ENCODE data around the gene SVIL. TPM values are rescaled to one million over a fixed set of nuclear protein-coding genes. Genes with fewer than 3 reads are reported as not detected.
"Not testable (repeated sequence)": the region's sequence is repeated elsewhere in the genome, so short reads cannot be mapped to it uniquely, and the experiment has no call there.

Gene SVIL
- total RNA-seq, 1 donor: 12.4 TPM

GRCh38 chr10:29583674-29584073, 51.1 kb downstream of the SVIL start:
- no peak for DNase-seq (ENCODE audit: low read depth in 2 of 3, low spot score in 2 of 3)

DNA sequence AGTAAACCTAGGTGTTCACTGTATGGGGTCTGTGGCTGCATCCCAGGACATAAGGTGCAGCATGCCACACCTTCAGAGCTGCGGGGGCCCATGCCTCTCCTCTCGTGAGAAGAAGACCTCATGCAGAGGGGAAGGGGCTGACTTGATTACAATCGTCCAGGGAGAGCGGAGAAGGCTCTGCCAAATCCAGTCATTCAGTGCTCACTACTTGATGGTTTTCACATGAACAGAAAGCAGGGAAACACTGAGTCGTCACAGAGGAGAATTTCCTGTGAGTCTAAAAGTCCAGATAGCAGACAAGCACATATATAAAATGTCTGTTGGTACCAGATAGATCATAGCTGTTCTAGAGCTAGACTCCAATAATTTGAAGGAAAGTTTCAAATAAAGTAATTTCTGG, 52.0 kb downstream of the SVIL start:
- DNase-seq (ENCODE audit: low read depth in 2 of 3, low spot score in 2 of 3): peak in 1 of 3 donors; percentile 6

DNA sequence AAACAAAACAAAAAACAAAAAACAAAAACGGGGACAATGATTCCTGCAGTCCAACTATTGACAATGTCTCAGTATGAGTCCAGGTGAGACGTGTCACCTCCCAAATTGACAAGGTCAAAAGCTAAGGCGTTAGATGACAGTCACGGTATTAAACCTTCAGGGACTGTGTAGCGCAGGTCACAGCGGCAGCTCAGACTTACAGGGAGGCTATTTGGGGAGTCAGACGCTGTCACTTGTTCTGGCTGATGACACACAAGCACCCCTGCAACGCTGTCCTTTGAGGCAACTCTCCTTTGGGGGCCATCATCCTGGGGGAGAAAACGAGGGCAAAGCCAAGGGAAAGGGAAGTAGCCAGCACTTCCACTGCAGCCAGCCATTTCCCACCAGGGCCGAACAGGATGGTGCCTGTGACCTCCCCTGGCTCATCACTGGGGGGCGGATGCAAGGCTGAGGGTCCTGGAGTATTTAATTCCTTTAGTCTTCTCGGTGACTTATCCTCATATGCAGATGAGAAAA, 55.3 kb downstream of the SVIL start:
- DNase-seq (ENCODE audit: low read depth in 2 of 3, low spot score in 2 of 3): no peak

DNA sequence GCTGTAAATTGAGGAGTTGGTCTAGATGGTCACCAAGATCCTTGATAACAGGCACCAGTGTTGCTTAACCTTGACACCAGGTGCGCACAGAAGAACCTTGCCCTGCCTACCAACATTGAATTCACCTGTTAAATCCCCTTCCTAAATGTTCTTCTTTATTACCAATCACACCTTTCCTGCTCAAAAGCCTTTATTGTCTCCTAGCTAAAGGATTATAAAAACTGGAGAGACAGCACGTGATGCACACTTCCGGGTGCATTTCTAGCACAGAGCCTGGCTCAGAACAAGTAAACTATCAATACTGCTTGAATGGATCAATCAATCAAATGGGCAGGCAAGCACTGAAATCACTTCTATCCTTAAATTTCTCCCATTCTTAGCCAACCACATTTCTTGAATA, 56.3 kb downstream of the SVIL start:
- DNase-seq (ENCODE audit: low read depth in 2 of 3, low spot score in 2 of 3): no peak

DNA sequence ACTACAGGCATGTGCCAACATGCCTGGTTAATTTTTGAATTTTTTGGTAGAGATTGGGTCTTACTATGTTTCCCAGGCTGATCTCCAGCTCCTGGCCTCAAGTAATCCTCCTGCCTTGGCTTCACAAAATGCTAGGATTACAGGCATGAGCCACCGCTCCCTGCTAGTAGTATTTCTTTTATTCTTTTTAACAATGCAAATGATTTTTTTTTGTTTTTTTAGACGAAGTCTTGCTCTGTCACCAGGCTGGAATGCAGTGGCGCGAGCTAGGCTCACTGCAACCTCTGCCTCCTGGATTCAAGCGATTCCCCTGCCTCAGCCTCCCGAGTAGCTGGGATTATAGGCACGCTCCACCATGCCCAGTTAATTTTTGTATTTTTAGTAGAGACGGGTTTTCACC, 58.1 kb downstream of the SVIL start:
- no peak for DNase-seq (ENCODE audit: low read depth in 2 of 3, low spot score in 2 of 3)

DNA sequence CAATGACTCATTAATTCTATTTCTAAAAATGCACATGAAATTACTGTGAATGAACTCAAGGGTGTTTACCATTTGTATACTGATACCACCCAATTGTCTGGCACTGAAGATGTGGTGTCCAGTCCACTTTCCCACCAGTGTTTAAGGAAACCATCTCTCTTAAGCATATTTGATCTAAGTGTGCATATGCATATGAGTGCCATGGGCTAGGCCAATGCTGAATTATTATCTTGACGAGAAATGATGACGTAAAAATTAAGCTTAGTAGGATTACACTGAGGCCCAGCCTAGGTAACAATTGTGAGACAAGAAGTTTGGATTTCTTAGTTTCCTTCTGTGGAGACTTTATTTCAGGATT, 59.7 kb downstream of the SVIL start:
- DNase-seq (ENCODE audit: low read depth in 2 of 3, low spot score in 2 of 3): no peak

- DNase-seq (ENCODE audit: low read depth in 2 of 3, low spot score in 2 of 3): not testable (repeated sequence)
Observed at GRCh38 chr10:29574212-29575097, 60.3 kb downstream of the SVIL start.

DNA sequence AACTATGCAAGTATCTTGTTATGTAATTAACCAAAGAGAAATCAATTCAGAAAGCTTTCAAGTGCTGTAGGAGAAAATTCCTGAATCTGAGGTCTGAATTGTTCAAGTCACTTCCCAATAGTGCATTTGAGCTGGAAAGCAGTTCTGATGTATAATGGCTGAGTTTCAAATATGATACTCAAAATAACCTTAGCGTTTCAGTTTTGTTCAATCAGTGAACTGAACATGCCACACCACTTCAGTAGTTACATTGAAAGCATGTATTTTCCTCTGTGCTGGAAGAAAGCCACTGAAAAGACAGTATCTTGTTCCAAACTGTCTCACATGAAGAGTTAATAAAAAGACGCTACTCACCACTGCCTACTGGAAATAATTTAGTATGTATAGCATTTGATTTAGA, 64.5 kb downstream of the SVIL start:
- DNase-seq (ENCODE audit: low read depth in 2 of 3, low spot score in 2 of 3): not testable (repeated sequence)

GRCh38 chr10:29569795-29570194, 65.0 kb downstream of the SVIL start:
- DNase-seq (ENCODE audit: low read depth in 2 of 3, low spot score in 2 of 3): no peak

DNA sequence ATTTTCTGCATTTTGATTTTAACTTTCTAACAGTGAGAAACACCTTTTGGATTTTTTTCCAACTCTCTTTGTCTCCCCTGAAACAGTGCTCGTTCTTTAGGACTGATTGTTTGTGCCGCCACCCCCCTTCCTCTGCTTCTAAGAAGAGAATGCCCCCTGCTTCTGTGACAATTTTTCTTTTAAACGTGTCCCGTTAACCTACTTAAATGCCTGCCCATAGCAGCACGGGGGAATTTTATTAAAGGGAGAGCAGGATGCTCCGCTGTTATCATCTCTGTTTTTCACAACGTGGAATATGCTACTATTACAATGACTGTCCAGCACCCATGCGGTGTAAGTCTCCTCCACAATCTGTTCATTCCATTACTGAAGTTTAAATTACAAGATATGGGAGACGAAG, 67.8 kb downstream of the SVIL start:
- no peak for DNase-seq (ENCODE audit: low read depth in 2 of 3, low spot score in 2 of 3)

DNA sequence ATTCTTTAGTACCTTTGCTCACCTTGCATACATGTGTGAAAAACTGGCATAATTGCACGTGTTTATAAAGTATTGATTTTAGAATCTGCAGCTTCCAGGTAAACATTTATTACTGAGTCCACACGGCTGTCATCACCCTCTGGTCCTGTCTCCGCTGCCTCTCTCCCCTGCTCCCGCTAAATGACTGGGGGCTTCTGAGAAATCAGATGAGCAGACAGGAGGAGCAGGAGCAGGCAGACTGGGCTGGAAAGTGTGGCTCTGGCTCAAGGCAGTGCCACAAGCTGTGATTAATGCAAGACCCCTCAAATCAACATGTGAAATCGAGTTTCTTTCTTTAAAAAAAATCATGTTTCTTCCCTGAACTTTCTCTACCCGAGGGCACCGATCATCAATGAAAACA, 68.6 kb downstream of the SVIL start:
- DNase-seq (ENCODE audit: low read depth in 2 of 3, low spot score in 2 of 3): not testable (repeated sequence)

DNA sequence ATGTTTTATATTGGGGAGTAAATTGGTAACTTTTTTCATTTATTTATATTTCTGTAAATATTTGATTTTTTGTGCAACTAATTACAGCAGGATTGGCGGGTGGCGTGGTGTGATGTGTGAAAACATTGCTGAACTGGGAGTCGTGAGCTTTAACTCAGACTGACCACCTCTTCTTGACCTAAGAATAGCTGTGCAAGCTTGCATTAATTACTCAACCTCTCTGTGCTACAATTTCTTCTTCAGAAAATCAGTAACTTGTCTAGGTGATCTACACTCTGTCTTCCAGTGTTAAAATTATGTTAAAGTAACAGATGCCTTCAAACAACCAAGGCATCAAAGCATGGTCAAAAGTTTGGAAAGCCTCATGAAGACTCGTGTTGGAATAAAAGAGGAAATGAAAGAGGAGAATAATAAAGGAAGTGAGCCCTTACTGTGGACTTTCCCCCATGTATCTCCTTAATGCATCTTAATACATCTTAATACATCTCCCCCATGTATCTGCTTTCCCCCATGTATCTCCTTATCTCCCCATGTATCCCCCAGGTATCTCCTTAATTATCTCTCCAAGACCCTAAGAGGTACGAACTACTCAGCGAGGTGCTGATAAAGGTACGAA, 71.2 kb downstream of the SVIL start:
- DNase-seq (ENCODE audit: low read depth in 2 of 3, low spot score in 2 of 3): no peak

- not testable (repeated sequence) for DNase-seq (ENCODE audit: low read depth in 2 of 3, low spot score in 2 of 3)
Observed at GRCh38 chr10:29563006-29563405, 71.8 kb downstream of the SVIL start.

- DNase-seq (ENCODE audit: low read depth in 2 of 3, low spot score in 2 of 3): no peak
Observed at GRCh38 chr10:29559996-29560395, 74.8 kb downstream of the SVIL start.

DNA sequence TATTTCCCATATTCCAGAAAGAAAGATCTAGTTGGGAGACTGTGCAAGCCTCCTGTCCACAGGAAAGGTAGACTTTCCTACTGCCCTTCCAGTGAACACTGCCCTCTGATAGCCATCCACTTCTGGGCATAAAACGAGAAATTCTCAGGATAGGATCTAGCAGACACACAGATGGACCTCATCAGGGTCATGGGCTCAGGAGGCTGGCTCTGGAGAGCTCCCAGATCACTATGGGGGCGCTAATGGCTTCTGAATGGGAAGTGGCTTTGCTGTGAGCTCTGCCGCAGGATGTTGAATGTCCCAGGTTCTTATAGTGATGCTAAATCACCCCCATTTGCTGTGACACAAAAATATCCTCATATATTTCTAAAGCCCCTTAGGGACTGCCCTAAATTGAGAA, 77.1 kb downstream of the SVIL start:
- no peak for DNase-seq (ENCODE audit: low read depth in 2 of 3, low spot score in 2 of 3)

DNA sequence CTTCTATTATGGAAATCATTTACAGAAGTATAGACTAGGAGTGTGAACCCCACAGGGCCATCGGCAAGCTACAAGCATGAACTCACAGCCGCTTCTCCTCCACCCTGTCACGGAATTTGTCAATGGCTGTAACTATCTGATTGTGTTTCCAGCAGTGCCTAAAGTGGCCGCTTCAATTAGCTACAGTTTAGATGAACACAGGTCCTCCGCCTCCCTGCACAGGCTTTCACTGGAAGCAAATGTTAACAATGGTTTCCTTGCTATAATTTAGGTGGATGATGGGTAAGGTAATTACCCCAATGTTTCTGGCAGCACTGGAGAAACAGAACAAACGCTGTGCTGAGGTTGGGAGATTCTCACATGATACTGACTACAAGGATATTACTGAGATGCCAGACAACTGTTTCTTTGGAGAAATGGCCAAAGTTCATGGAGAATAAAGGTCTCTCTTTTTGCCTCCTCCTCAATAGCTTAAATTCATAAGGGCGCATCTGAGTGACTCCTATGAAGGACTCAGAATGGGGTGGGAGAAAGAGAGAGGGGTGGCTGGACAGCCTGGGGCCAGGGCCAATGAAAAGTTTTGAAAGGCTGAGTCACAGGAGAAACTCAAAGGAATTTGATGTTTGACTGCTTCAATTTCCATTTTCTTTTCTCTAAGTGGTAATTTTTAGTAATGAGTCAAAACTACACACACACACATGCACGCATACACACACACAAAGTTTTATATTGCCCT, 78.9 kb downstream of the SVIL start:
- no peak for DNase-seq (ENCODE audit: low read depth in 2 of 3, low spot score in 2 of 3)

DNA sequence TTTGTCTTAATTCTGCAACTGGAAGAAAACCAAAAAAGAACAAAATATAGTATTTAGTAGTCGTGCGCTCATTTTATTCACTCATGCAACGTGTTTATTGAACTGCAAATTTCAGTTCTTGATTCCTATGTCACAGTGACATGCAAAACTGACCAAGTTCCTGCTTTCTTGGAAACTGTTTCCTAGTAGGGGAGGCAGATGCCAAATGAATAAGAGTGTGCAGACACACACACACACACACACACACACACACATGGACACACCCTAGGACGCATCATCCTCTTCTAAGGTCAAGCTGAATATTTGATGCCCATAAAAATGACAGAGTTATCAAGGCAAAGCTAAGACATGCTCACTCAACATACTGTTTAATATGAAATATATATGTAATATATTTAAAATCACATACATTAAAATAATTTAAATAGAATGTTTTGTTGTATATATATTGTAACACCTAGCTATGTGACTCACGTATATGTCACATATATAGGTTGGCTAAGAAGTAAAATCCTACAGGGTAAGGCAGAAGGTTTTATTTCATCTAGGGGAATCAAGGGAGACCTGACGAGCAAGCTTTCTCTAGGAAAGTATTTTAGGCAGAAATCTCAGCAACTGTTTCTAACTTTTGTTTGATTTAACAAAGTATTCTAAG, 79.6 kb downstream of the SVIL start:
- peak in 2 of 3 donors; percentile 4 to 20 for DNase-seq (ENCODE audit: low read depth in 2 of 3, low spot score in 2 of 3)

DNA sequence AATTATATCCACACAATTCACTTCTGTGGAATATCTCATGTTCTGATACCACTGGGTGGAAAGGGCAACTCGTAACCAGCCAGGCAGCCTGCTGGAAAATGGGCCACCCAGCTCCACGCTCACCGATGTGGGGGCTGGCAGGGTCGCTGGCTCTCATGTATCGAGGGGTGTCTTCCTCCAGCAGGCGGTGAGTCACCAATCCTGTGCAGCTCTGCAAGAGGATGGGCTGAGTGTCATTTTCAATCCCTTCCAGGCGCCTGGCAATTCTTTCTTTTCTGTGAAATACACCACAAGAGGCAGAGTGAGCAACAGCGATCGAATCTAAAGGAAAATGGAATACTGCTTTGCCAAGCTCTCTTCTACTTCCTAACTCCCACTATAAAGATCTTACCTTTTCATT, 80.1 kb downstream of the SVIL start:
- DNase-seq (ENCODE audit: low read depth in 2 of 3, low spot score in 2 of 3): peak in 1 of 3 donors; percentile 5

DNA sequence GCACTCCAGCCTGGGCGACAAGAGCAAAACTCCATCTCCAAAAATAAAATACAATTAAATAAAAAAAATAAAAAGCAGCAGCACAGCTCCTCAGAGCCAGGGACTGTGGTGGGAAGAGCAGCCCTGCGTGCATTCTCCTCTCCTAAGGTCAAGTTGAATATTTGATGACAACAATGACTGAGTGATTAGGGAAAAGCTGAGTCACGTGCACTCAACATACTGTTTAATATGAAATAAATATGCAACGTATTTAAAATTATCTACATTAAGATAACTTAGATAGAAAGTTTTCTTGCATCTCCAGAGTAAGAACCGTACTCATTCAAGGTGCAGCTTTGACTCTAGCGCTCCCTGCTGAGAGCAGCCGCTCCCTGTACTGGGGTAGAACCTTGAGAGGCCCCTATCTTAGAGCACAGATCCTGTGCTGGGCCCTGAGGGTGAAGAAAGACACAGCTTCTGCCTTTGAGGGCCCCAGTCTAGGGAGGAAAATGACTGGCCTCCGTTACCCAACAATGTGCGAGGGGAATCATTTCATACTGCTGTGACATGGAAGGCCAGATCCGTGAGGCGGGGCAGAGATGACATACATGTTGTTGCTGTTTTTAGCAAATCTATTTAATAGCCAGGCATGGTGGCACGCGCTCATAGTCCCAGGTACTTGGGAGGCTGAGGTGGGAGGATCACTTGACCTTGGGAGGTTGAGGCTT, 81.1 kb downstream of the SVIL start:
- DNase-seq (ENCODE audit: low read depth in 2 of 3, low spot score in 2 of 3): no peak

DNA sequence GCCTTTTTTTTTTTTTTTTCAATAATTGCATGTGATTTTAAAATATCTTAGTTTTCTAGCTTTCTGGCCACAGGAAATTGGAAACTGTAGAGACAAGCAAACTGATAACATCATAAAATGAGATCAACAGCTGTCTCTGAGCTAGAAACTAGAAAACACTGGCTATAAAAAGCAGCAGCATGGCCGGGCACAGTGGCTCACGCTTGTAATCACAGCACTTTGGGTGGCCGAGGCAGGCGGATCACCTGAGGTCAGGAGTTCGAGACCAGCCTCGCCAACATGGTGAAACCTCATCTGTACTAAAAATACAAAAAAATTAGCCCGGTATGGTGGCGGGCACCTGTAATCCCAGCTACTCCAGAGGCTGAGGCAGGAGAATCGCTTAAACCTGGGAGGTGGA, 81.7 kb downstream of the SVIL start:
- not testable (repeated sequence) for DNase-seq (ENCODE audit: low read depth in 2 of 3, low spot score in 2 of 3)

Data from hematopoietic multipotent progenitor cell (in vitro differentiated cells).